Measurements from ENCODE around the gene TMEM151B. TPM values are rescaled to one million over a fixed set of nuclear protein-coding genes. Genes with fewer than 3 reads are reported as not detected.

The TMEM151B gene
- polyA plus RNA-seq, 1 of the 3 experiments (the other 2 are of a cell fraction), result 0.05 TPM

- H3K27me3 ChIP-seq (ENCODE audit: insufficient read depth), result peaks cover 36% of the 10 kb centered on the region
- no peak overlapping the region for H3K27ac ChIP-seq (ENCODE audit: low read depth in 2 of 2, low read length in 1 of 2)
- no peak overlapping the region for H2AFZ ChIP-seq (ENCODE audit: low read depth)
- no peaks in the 10 kb centered on the region for H3K79me2 ChIP-seq (ENCODE audit: insufficient read depth)
- DNase-seq, result no peak
- H3K9me2 ChIP-seq, result no peaks in the 10 kb centered on the region
- ChIA-PET CTCF (interaction anchor here (7.2 to 9.1 kb wide), 2 partner anchors 30 to 63 kb away, joined by 220 to 238 read pairs; no protein-coding TSS in a partner anchor), POLR2A (no interaction called here)
- TF ChIP-seq MAX (IDR thresholded peaks at IDR 0.05; ENCODE audit: low read depth) (no peak), MXI1 (IDR thresholded peaks at IDR 0.05; ENCODE audit: low read depth, low read length) (no peak), RFX5 (IDR thresholded peaks at IDR 0.05; ENCODE audit: low read length) (no peak), CHD2 (IDR thresholded peaks at IDR 0.05; ENCODE audit: low read length, partially characterized antibody) (no peak), FOXM1 (IDR thresholded peaks at IDR 0.05; ENCODE audit: low read depth) (no peak), EZH2phosphoT487 (IDR thresholded peaks at IDR 0.05; ENCODE audit: borderline replicate concordance, low read depth) (no peak), USF1 (IDR thresholded peaks at IDR 0.05; ENCODE audit: borderline replicate concordance, low read depth) (no peak), EP300 (IDR thresholded peaks at IDR 0.05; ENCODE audit: borderline replicate concordance in 1 of 2, low read depth in 1 of 2, low read length in 1 of 2) (no peak), REST (IDR thresholded peaks at IDR 0.05; ENCODE audit: low read depth, low read length) (no peak), SIN3A (IDR thresholded peaks at IDR 0.05; ENCODE audit: borderline replicate concordance, low read depth, low read length) (no peak), RAD21 (IDR thresholded peaks at IDR 0.05; ENCODE audit: low read length) (no peak), TEAD4 (IDR thresholded peaks at IDR 0.05; ENCODE audit: borderline replicate concordance, insufficient read depth) (no peak)
- no peak overlapping the region for H3K4me3 ChIP-seq (ENCODE audit: low read depth in 2 of 2, low read length in 1 of 2)
- WGBS (ENCODE audit: low lambda C conversion rate), result 75% methylated on average over 3 of the region's 3 CpGs
- H3K4me2 ChIP-seq, result no peak overlapping the region
- H3K9ac ChIP-seq, result no peak overlapping the region
- no peaks in the 10 kb centered on the region for H3K9me3 ChIP-seq
- peaks cover 0 to 21% of the 10 kb centered on the region in 2 experiments; a peak in 1 of 4 replicates for H3K4me1 ChIP-seq (ENCODE audit: control insufficient read depth in 1 of 2, insufficient read depth in 2 of 2, low read depth in 1 of 2, low read length in 1 of 2)
- H4K20me1 ChIP-seq (ENCODE audit: insufficient read depth), result no peaks in the 10 kb centered on the region
- H3K36me3 ChIP-seq (replicated peaks in 1 of 2; ENCODE audit: control insufficient read depth in 1 of 2, insufficient read depth in 2 of 2, low read length in 1 of 2), result no peaks in the 10 kb centered on the region
- H3F3A ChIP-seq (replicated peaks; ENCODE audit: insufficient read depth), result peaks cover 7% of the 10 kb centered on the region
Observed at GRCh38 chr6:44272529-44272928, 2.3 kb downstream of the TMEM151B start.
